GM18520 (cell line): Measurements from ENCODE around the gene SLC36A1.
A peak's percentile ranks its signal among the peaks of the same experiment; 100 is the strongest.

Experiments used
- ATAC-seq: cut with Tn5 transposase; IDR thresholded peaks from one replicate; pipeline ENCODE4 v1.9.1; 2021; ENCODE audit not compliant: unreplicated experiment

SLC36A1 gene

GRCh38 chr5:151451626-151452520, 4.5 kb downstream of the SLC36A1 start:
- ATAC-seq = peak; percentile 76

- no peak for ATAC-seq
Observed at GRCh38 chr5:151454166-151454565, 6.8 kb downstream of the SLC36A1 start.

- ATAC-seq = no peak
Observed at GRCh38 chr5:151454889-151455288, 7.5 kb downstream of the SLC36A1 start.

GRCh38 chr5:151456321-151456940, 9.0 kb downstream of the SLC36A1 start:
- no peak for ATAC-seq

- ATAC-seq = no peak
Observed at GRCh38 chr5:151458314-151458713, 10.9 kb downstream of the SLC36A1 start.

- no peak for ATAC-seq
Observed at GRCh38 chr5:151459680-151460324, 12.4 kb downstream of the SLC36A1 start.

- ATAC-seq = peak; percentile 87
Observed at GRCh38 chr5:151461312-151461711, 13.9 kb downstream of the SLC36A1 start.

- ATAC-seq = no peak
Observed at GRCh38 chr5:151463137-151464029, 16.0 kb downstream of the SLC36A1 start.

GRCh38 chr5:151464101-151464500, 16.7 kb downstream of the SLC36A1 start:
- no peak for ATAC-seq

GRCh38 chr5:151465476-151465875, 18.1 kb downstream of the SLC36A1 start:
- ATAC-seq = no peak

- no peak for ATAC-seq
Observed at GRCh38 chr5:151467576-151467975, 20.2 kb downstream of the SLC36A1 start.

- ATAC-seq = no peak
Observed at GRCh38 chr5:151469386-151469785, 22.0 kb downstream of the SLC36A1 start.

GRCh38 chr5:151469992-151470391, 22.6 kb downstream of the SLC36A1 start:
- no peak for ATAC-seq

GRCh38 chr5:151470439-151470838, 23.0 kb downstream of the SLC36A1 start:
- no peak for ATAC-seq

- no peak for ATAC-seq
Observed at GRCh38 chr5:151471276-151471675, 23.9 kb downstream of the SLC36A1 start.

GRCh38 chr5:151474799-151475198, 27.4 kb downstream of the SLC36A1 start:
- no peak for ATAC-seq

GRCh38 chr5:151475388-151475787, 28.0 kb downstream of the SLC36A1 start:
- no peak for ATAC-seq

GRCh38 chr5:151476016-151476415, 28.6 kb downstream of the SLC36A1 start:
- ATAC-seq = no peak

- ATAC-seq = no peak
Observed at GRCh38 chr5:151477101-151477500, 29.7 kb downstream of the SLC36A1 start.

- ATAC-seq = no peak
Observed at GRCh38 chr5:151480384-151481293, 33.2 kb downstream of the SLC36A1 start.
